GF-D8 (cell line): ENCODE results near the gene DBX2.
"Not testable (repeated sequence)": the region's sequence is repeated elsewhere in the genome, so short reads cannot be mapped to it uniquely, and the experiment has no call there.

Experiments used
- DNase-seq: peaks from one replicate; lab custom pipeline; 2025; lab: John Stamatoyannopoulos, UW

Gene DBX2

GRCh38 chr12:45050751-45051571 is at the start of gene DBX2:
DBX2 (minus strand) TSS chr12:45051099; CDS start chr12:45050927, 172 bp downstream.
- DNase-seq = no peak

DNA sequence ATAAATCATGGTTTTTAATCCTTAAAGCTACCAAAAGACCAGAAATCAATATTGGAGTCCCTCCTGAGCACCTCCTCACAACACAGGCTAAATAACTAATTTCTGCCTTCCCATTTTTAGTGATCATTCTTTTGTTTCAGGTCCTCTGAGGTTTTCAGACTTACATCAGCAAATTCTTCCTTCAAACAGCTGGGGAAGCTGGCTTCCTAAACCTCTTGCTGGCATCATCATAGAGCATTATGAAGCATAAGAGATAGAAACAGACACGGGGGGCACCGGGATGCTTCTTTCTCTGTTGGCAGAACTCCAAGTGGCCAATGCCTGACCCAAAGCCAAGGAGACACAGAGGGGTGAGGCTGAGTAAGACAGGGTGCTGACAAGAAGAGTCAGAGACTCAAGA is 47.9 kb upstream of the DBX2 start:
- DNase-seq = no peak

- DNase-seq = not testable (repeated sequence)
These were observed 44.5 kb upstream of the DBX2 start for GRCh38 chr12:45095417-45095816.

DNA sequence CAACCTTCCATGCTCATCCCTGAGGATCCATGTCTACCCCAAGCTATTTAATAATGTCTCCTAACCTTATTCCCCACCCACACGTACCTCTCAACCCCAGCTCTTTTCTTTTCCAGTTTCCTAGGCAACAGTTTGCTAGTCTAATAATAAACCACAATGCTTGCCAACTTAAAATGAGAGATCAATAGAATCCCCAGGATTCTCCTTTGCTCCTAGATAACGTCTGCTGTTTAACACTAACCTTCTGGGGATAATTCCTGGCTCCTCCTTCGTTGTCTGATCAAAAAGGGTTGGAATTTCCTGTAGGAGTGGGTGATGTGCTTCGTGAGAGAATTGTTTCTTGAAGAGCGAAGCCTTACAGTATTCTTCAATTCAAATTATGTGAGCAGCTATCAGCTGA is 42.2 kb upstream of the DBX2 start:
- DNase-seq = no peak

- DNase-seq = no peak
These were observed 38.6 kb upstream of the DBX2 start for GRCh38 chr12:45089411-45090075.

GRCh38 chr12:45088608-45089007 is 37.7 kb upstream of the DBX2 start:
- no peak for DNase-seq

- DNase-seq = not testable (repeated sequence)
These were observed 33.3 kb upstream of the DBX2 start for GRCh38 chr12:45084248-45084647.

DNA sequence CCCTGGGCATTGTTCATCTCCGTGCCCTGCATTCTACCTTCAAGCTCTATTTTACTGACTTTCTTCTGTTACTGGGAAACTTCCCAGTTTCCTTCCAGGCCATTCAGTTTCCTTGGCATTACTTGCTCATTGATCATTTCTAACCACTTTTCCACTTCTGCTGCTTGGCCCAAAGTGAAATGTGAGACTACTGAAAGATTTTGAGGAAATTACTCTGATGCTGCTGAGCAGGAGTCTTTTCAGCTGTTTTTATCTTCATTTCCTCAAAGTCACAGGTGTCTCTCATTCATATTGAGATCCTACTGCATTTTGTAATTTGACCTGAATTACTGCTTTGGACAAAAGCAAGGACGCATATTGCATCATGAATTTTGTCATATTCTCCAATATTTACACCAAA is 26.4 kb upstream of the DBX2 start:
- DNase-seq = no peak

GRCh38 chr12:45076417-45077026 is 25.6 kb upstream of the DBX2 start:
- DNase-seq = no peak

DNA sequence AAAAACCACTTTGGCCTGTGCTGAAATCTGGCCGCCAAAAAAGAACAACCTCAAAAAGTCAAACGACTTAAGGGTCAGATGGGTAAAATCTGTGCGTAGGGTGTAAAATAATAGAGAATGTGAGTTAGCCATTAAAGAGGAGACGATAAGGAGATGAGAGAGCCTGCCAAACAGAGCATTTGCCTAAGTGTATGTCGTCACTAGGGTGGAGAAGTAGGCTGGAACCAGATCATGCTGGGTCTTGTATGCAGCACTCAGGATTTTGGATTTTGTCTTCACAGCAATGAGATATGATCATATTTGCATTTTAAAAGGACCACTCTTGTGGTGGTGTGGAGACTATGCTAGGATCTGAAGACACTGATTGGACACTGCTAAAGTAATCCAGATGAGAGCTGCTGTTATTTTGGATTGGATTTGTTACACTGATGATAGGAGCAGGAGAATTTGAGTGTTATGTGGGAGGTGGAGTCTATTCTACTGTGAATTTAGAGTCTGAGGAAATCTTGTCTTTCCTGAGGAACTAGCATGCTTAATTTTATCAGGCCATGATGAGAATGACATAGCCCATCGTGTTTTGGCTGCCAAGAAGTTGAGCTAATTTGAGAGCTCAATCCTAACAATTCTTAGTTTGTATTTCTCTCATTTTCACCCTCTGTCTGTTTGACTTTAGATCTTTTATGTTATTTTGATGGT is 24.8 kb upstream of the DBX2 start:
- no peak for DNase-seq

GRCh38 chr12:45065125-45065626 is 14.3 kb upstream of the DBX2 start:
- no peak for DNase-seq

- DNase-seq = no peak
These were observed 10.1 kb upstream of the DBX2 start for GRCh38 chr12:45060976-45061375.

DNA sequence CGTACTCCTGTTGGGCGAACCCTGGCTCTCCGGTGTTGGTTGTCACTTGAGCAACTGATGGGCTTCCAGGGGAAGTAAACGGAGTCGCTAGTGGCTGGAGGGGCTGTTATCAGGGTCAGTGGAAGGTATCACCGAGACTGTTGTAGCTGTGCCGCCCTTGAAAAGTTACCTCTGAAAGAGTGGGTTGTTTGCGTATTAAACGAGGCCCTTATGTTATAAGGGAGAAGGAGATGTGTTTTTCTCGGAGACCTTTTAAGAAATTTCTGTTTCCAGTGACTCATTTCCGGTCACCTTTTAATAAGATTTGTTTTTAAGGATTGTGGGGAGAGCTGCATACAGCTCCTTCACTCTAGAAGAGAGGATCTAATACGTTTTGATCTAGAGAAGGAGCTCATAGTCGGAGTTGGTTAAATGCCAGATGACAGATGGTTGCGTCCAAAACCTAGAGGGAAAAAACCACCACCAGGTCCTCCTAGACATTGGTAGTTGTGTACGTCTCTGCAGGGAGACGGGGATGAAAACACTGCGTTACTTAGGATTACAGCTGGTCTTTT is 750 bp upstream of the DBX2 start:
- no peak for DNase-seq

DNA sequence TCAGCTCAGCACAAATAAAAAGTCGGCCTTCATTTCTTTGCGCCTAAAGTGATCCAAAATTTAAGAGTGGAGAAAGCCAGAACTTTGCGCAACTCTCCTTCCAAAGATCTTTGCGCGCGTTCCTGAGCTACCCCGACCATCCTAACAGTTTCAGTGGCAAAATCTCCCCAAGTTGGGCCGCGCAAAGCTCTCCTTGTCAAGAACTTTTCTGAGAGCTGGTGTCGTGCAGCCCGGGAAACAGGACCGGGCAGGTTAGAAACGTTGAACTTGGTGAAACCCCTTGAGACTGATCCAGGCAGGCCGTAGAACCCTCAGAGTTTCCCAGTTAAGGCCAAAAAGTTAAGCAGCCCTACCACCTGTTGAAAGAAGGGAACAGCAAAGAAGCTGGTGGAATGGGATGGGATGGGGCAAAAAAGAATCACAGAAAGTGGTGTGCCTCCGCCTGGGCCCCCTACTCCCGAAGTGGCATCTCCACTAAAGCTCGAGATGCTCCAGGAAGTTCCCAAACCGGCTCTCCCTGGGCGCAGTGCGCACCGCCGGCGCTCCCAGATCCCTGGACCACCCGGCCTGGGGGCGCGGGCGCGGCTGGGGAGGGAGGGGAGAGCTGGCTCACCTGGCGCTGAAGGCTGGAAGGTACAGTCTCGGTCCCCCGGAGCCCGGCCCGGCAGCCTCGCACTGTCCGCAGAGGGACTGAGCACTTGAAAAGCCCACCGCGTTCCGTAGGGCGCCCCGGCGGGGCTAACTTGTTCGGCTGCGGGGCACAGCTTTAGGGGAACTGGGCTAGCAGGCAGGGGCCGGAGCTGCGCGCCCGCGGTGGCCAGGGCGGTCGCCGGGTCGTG is 768 bp downstream of the DBX2 start:
- no peak for DNase-seq

DNA sequence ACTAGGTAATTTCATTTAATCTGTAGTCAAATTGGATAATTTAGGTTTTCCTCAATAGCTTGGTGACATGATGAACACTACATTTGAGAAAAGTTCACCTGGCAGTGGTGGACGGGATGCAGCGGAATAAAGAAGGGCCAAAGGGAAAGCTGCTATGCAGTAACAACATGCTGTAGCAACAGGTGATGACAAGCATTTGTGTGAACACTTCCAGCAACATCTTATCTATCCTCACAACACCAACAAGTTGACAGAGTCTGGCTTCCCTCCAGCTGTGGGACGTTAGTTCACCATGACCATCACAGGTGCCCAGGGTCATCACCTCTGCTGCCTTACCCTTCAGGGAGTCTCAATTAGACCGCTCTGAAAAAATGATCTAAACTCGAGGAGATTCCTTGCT is 8.3 kb downstream of the DBX2 start:
- no peak for DNase-seq

DNA sequence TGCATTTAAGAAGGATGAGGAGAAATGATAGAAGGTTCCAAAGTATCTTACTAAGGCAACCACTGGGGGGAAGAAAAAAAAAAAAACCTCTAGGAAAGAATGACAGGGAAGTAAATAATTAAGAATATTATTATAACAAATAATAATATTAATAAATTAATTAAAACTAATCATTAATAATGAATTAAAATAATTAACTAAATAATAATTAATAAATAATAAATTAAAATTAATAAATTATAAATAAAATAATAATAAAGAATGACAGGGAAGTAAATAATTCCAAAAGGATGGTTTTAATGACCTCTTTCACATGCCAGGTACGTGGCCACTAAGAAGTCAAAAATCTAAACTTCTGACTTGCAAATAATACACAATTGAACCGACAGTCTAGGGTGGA is 9.9 kb downstream of the DBX2 start:
- DNase-seq = no peak

DNA sequence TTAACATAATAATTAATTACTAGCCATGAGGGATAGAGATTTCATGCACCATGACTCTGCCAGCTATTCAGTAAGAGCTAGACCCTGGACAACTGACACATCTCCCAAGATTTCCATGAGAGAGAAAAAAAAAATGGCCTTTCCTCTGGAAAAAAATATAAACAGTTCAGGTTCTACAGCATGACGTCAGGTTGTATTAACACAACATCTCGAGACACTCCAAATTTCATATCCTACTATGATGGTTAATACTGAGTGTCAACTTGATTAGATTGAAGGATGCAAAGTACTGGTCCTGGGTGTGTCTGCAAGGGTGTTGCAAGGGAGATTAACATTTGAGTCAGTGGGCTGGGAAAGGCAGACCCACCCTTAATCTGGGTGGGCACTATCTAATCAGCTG is 11.1 kb downstream of the DBX2 start:
- no peak for DNase-seq

GRCh38 chr12:45034861-45035265 is 16.0 kb downstream of the DBX2 start:
- no peak for DNase-seq

- DNase-seq = no peak
These were observed 33.0 kb downstream of the DBX2 start for GRCh38 chr12:45017916-45018315.

DNA sequence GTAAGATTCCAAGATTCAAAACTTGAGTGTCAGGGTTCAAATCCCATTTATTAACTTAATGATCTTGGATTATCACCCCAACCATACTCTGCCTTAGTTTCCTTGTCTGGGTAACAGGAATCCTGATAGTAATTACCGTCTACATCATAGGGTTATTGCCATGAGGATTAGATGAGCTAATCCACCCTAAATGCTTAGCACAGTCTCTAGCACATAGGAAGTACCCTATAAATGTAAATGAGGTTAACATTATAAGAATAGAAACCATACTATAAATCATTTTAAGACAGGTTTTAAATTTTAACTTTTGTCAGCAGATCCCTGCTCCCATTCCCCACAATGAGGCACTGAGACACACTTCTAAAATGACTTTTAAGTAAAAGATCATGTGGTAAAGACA is 36.5 kb downstream of the DBX2 start:
- DNase-seq = no peak

DNA sequence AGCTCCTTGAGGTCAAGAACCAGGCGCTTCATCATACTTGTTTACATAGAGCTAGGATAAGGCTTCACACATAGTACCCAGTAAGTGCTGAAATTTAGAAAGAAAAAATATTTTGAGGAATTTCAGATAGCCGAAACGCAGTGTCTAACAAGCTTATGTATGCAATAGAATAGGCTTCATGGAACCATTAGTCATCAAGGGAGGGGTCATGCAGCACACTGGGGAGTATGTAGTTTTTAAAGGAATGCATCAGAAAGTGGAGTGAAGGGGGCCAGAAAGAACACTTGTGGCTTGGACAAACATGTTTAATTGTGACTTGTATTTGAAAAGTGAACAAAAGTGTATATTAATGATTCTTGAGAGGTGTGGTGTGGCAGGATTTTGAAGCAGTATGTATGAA is 38.1 kb downstream of the DBX2 start:
- DNase-seq = no peak
